H1 (cell line): ENCODE measurements around the gene COLQ. TPM values are rescaled to one million over a fixed set of nuclear protein-coding genes. Genes with fewer than 3 reads are reported as not detected.

Experiments used
- CTCF ChIA-PET: fragments of 300-600 bp; sonication (Branson Sonifier 250); formaldehyde crosslinking; loops from one replicate; lab custom pipeline; 2021; ENCODE audit not compliant: partially characterized antibody; lab: Charles Lee
- POLR2A ChIA-PET: fragments of 300-600 bp; sonication (Branson Sonifier 250); formaldehyde crosslinking; loops from one replicate; lab custom pipeline; 2021; ENCODE audit warnings: inconsistent platforms; ENCODE audit not compliant: partially characterized antibody; lab: Charles Lee
- DNase-seq, 2 experiments: peaks; one replicate each; pipeline versions ENCODE4 v3.0.0 to v3.0.0-alpha.2; 2010 to 2022; ENCODE audit warnings: low spot score in 2 of 2, low read depth in 1 of 2, mixed read lengths in 1 of 2
- FAIRE-seq: peaks from 2 replicates; lab custom pipeline; 2011; peaks lifted over from hg19 to GRCh38; lab: Jason Lieb, UNC
- H2AFZ ChIP-seq: 2 replicates; pipeline ENCODE4 v1.8.1; 2012; ENCODE audit warnings: low read length, inconsistent platforms
- H2AK5ac ChIP-seq: 2 replicates; pipeline ENCODE4 v1.6.1; 2013; ENCODE audit warnings: low read depth, low read length
- H2BK120ac ChIP-seq: replicated peaks from 2 replicates; pipeline ENCODE3; 2013; ENCODE audit warnings: low read depth, low read length, inconsistent platforms
- H2BK12ac ChIP-seq: 2 replicates; pipeline ENCODE4 v1.6.1; 2013; ENCODE audit warnings: low read depth, low read length
- H2BK15ac ChIP-seq: 2 replicates; pipeline ENCODE4 v1.6.1; 2013; ENCODE audit warnings: low read length
- H2BK20ac ChIP-seq: 2 replicates; pipeline ENCODE4 v1.6.1; 2013; ENCODE audit warnings: low read length
- H2BK5ac ChIP-seq: 2 replicates; pipeline ENCODE4 v1.6.1; 2013; ENCODE audit warnings: low read depth, low read length
- H3K14ac ChIP-seq: 2 replicates; pipeline ENCODE4 v1.6.1; 2013; ENCODE audit warnings: inconsistent platforms; ENCODE audit not compliant: insufficient read length
- H3K18ac ChIP-seq: 2 replicates; pipeline ENCODE4 v1.6.1; 2013; ENCODE audit warnings: low read length; ENCODE audit errors: extremely low read depth
- H3K23ac ChIP-seq: 2 replicates; pipeline ENCODE4 v1.6.1; 2013; ENCODE audit warnings: inconsistent platforms; ENCODE audit not compliant: insufficient read length
- H3K23me2 ChIP-seq: 2 replicates; pipeline ENCODE4 v1.6.1; 2013; ENCODE audit warnings: low read depth, low read length
- H3K27ac ChIP-seq: 2 replicates; pipeline ENCODE4 v1.6.1; 2011; ENCODE audit warnings: low read depth, low read length, inconsistent platforms
- H3K27me3 ChIP-seq, 4 experiments: replicated peaks in 1 of 4; 1 replicate in 1 of 4; 2 replicates in 3 of 4; pipeline versions ENCODE4 v1.6.1 to v1.8.1; 2011 to 2013; ENCODE audit warnings: low read length in 3 of 4, mild to moderate bottlenecking in 3 of 4, inconsistent platforms in 2 of 4, mixed read lengths in 2 of 4, moderate library complexity in 1 of 4; ENCODE audit not compliant: control insufficient read depth in 3 of 4, insufficient read depth in 3 of 4; ENCODE audit errors: extremely low read depth in 1 of 4
- H3K36me3 ChIP-seq, 4 experiments: 2 replicates each; pipeline versions ENCODE4 v1.6.1 to v1.8.1; 2011 to 2013; ENCODE audit warnings: mild to moderate bottlenecking in 4 of 4, low read length in 3 of 4, moderate library complexity in 2 of 4, control low read depth in 1 of 4, inconsistent platforms in 1 of 4; ENCODE audit not compliant: insufficient read depth in 4 of 4, control insufficient read depth in 2 of 4
- H3K4ac ChIP-seq: replicated peaks from 2 replicates; pipeline ENCODE3; 2013; ENCODE audit warnings: low read length, low read depth, mixed read lengths, inconsistent platforms; ENCODE audit not compliant: insufficient read length
- H3K4me1 ChIP-seq, 4 experiments: replicated peaks in 1 of 4; 1 replicate in 1 of 4; 2 replicates in 3 of 4; pipeline versions ENCODE4 v1.6.1 to v1.8.1; 2011 to 2013; ENCODE audit warnings: low read length in 3 of 4, inconsistent platforms in 2 of 4, mixed read lengths in 1 of 4; ENCODE audit not compliant: insufficient read depth in 4 of 4, control insufficient read depth in 3 of 4
- H3K4me2 ChIP-seq, 2 experiments: 2 replicates each; pipeline versions ENCODE4 v1.6.1 to v1.8.1; 2011 to 2013; ENCODE audit warnings: low read depth in 2 of 2, low read length in 2 of 2, control low read depth in 1 of 2, inconsistent platforms in 1 of 2, mild to moderate bottlenecking in 1 of 2; ENCODE audit not compliant: insufficient read depth in 1 of 2
- H3K4me3 ChIP-seq, 4 experiments: fragments of 200-600, 300-600 bp in 1 of 4; sonication (generic), shearing (Covaris generic), sonication (Bioruptor Twin) in 1 of 4; 2 replicates each; pipeline versions ENCODE4 v1.5.1 to v1.8.1; 2011 to 2016; ENCODE audit warnings: low read length in 4 of 4, low read depth in 3 of 4, control low read depth in 2 of 4, inconsistent platforms in 2 of 4, mild to moderate bottlenecking in 2 of 4, mixed read lengths in 1 of 4, moderate library complexity in 1 of 4; ENCODE audit not compliant: insufficient read depth in 2 of 4; ENCODE audit errors: extremely low read depth in 1 of 4
- H3K56ac ChIP-seq: replicated peaks from 2 replicates; pipeline ENCODE3; 2013; ENCODE audit warnings: low read depth, mild to moderate bottlenecking, mixed read lengths, low read length, inconsistent platforms; ENCODE audit not compliant: insufficient read length
- H3K79me1 ChIP-seq: 2 replicates; pipeline ENCODE4 v1.6.1; 2013; ENCODE audit warnings: low read depth, low read length, control low read depth
- H3K79me2 ChIP-seq, 2 experiments: 2 replicates each; pipeline versions ENCODE4 v1.6.1 to v1.8.1; 2012 to 2013; ENCODE audit warnings: low read length in 2 of 2, mild to moderate bottlenecking in 2 of 2, inconsistent platforms in 1 of 2; ENCODE audit not compliant: insufficient read depth in 2 of 2, control insufficient read depth in 1 of 2
- H3K9ac ChIP-seq, 4 experiments: replicated peaks in 1 of 4; 1 replicate in 1 of 4; 2 replicates in 3 of 4; pipeline versions ENCODE4 v1.6.1 to v1.8.1; 2011 to 2013; ENCODE audit warnings: low read depth in 3 of 4, low read length in 3 of 4, control low read depth in 2 of 4, mild to moderate bottlenecking in 2 of 4, moderate library complexity in 2 of 4, inconsistent platforms in 1 of 4; ENCODE audit errors: extremely low read depth in 1 of 4
- H3K9me3 ChIP-seq, 2 experiments: 2 replicates each; pipeline versions ENCODE4 v1.6.1 to v1.8.1; 2012 to 2013; ENCODE audit warnings: mild to moderate bottlenecking in 2 of 2, moderate library complexity in 2 of 2, control low read depth in 1 of 2, inconsistent platforms in 1 of 2, low read depth in 1 of 2, low read length in 1 of 2, mixed read lengths in 1 of 2; ENCODE audit not compliant: insufficient read depth in 2 of 2
- H4K20me1 ChIP-seq, 2 experiments: replicated peaks in 1 of 2; 2 replicates each; pipeline versions ENCODE3 to v1.8.1; 2011 to 2013; ENCODE audit warnings: inconsistent platforms in 2 of 2, low read length in 2 of 2, mild to moderate bottlenecking in 1 of 2; ENCODE audit not compliant: insufficient read depth in 2 of 2, control insufficient read depth in 1 of 2
- H4K5ac ChIP-seq: 2 replicates; pipeline ENCODE4 v1.6.1; 2013; ENCODE audit warnings: low read length, low read depth, mixed read lengths, inconsistent platforms; ENCODE audit not compliant: insufficient read length
- H4K8ac ChIP-seq: 2 replicates; pipeline ENCODE4 v1.8.0; 2013; ENCODE audit warnings: mild to moderate bottlenecking, moderate library complexity, low read length, inconsistent platforms; ENCODE audit not compliant: insufficient read depth; ENCODE audit errors: extremely low read depth
- H4K91ac ChIP-seq: replicated peaks from 2 replicates; pipeline ENCODE3; 2013; ENCODE audit warnings: low read length, mixed read lengths, inconsistent platforms; ENCODE audit not compliant: insufficient read length
- ASH2L ChIP-seq: fragments of 200-600, 300-600 bp; sonication (generic); IDR thresholded peaks from one replicate; pipeline ENCODE4 v1.7.1; 2017; ENCODE audit warnings: low read length
- HDAC6 ChIP-seq: IDR thresholded peaks from one replicate; pipeline ENCODE4 v1.7.1; 2012; ENCODE audit warnings: low read depth, mild to moderate bottlenecking, inconsistent platforms, low read length, moderate library complexity
- KDM5A ChIP-seq: fragments of 200-600 bp; IDR thresholded peaks from 2 replicates; pipeline ENCODE4 v1.7.1; 2012; ENCODE audit warnings: mild to moderate bottlenecking, low read length, inconsistent platforms, mixed read lengths
- POLR2A ChIP-seq, 2 experiments: IDR thresholded peaks; 1 replicate in 1 of 2; 2 replicates in 1 of 2; pipeline ENCODE4 v1.6.1; 2011; ENCODE audit warnings: low read depth in 2 of 2, low read length in 2 of 2, mild to moderate bottlenecking in 2 of 2; ENCODE audit errors: control extremely low read depth in 1 of 2
- SAP30 ChIP-seq: fragments of 300-600 bp; sonication (generic); IDR thresholded peaks from 2 replicates; pipeline ENCODE4 v1.7.1; 2012; ENCODE audit warnings: low read length, moderate library complexity, mild to moderate bottlenecking, inconsistent platforms; ENCODE audit not compliant: insufficient read depth, insufficient replicate concordance
- SP2 ChIP-seq: IDR thresholded peaks from 2 replicates; pipeline ENCODE4 v1.6.1; 2012; ENCODE audit warnings: mild to moderate bottlenecking, low read length, inconsistent platforms
- SRF ChIP-seq: IDR thresholded peaks from 2 replicates; pipeline ENCODE4 v1.6.1; 2011; ENCODE audit warnings: mild to moderate bottlenecking, low read depth, low read length, moderate library complexity
- TAF7 ChIP-seq: optimal IDR thresholded peaks from 2 replicates; pipeline ENCODE3; 2011; ENCODE audit warnings: low read depth, mild to moderate bottlenecking, inconsistent platforms, low read length, moderate library complexity, borderline replicate concordance
- TCF12 ChIP-seq: IDR thresholded peaks from 2 replicates; pipeline ENCODE4 v1.6.1; 2011; ENCODE audit warnings: low read depth, mild to moderate bottlenecking, low read length
- WGBS, 2 experiments: shearing (Covaris generic) in 1 of 2; methylation state at CpG; one replicate each; pipeline versions ENCODE4 v1.1.6 to v1.1.7; 2013 to 2015; ENCODE audit warnings: low lambda C conversion rate in 2 of 2, mixed read lengths in 2 of 2, inconsistent platforms in 1 of 2, low coverage in 1 of 2, missing lambda C conversion rate in 1 of 2; ENCODE audit not compliant: insufficient replicate concordance in 2 of 2, insufficient coverage in 1 of 2, insufficient read length in 1 of 2; ENCODE audit errors: extremely low coverage in 1 of 2, missing lambda C conversion rate in 1 of 2; 5-methylcytosine and 5-hydroxymethylcytosine counted together
- polyA plus RNA-seq, 7 experiments: library from polyadenylated mRNA; depleted of rRNA in 3 of 7; stranded (reverse) in 5 of 7; unstranded in 2 of 7; fragments of >200 nt in 5 of 7; fragments of 200-250 nt in 2 of 7; gene quantifications; 1 replicate in 5 of 7; 2 replicates in 1 of 7; 4 replicates in 1 of 7; pipeline versions ENCODE4 v1.2.1 to v1.2.3, GENCODE V29; 2011 to 2013; ENCODE audit warnings: missing spikeins in 2 of 7, mixed read lengths in 2 of 7
- total RNA-seq: library from RNA; stranded (reverse); fragmentation: NEBNext Ultra II Directional; extraction: Animal tissue kit (Norgen Biotek cat#: 25700); gene quantifications from 2 replicates; pipeline ENCODE4 v1.2.1, GENCODE V29; 2021
- TF ChIP-seq, protein P1 (sequence below): IDR thresholded peaks from 2 replicates; pipeline ENCODE4 v1.6.1; 2012; ENCODE audit warnings: low read length, inconsistent platforms

The COLQ gene
- total and polyA plus RNA-seq, 2 of the 8 experiments (the other 6 are each of a cell fraction or from before 2014, with no cell fraction given): 1.5 to 1.9 TPM

GRCh38 chr3:15403965-15404364 is 117.5 kb downstream of the COLQ start:
- Histone ChIP-seq H4K91ac (no peak overlapping the region), H3K9me3 (no peaks in the 10 kb centered on the region), H3K79me2 (no peaks in the 10 kb centered on the region), H3K23ac (no peak overlapping the region), H2BK12ac (no peak overlapping the region), H3K27ac (no peak overlapping the region), H4K8ac (no peak overlapping the region), H3K4me2 (no peak overlapping the region), H2AFZ (no peak overlapping the region), H2BK20ac (no peak overlapping the region), H4K5ac (no peak overlapping the region), H2AK5ac (no peak overlapping the region), H3K4me3 (no peak overlapping the region), H3K27me3 (no peaks in the 10 kb centered on the region), H4K20me1 (no peaks in the 10 kb centered on the region), H3K14ac (no peak overlapping the region), H3K36me3 (no peaks in the 10 kb centered on the region), H2BK5ac (no peak overlapping the region), H2BK15ac (no peak overlapping the region), H3K18ac (no peak overlapping the region), H3K4me1 (no peaks in the 10 kb centered on the region), H2BK120ac (no peak overlapping the region), H3K79me1 (no peaks in the 10 kb centered on the region), H3K23me2 (no peaks in the 10 kb centered on the region), H3K56ac (no peak overlapping the region), H3K9ac (no peak overlapping the region), H3K4ac (no peak overlapping the region)
- WGBS, 2 experiments: 91% methylated on average over 3 of the region's 3 CpGs; no CpG with 5 or more reads in 1 of the 2 experiments
- DNase-seq (no peak), FAIRE-seq (no peak)
- ChIA-PET CTCF (interaction anchor here (0.8 to 8.1 kb wide), 10 partner anchors 12 to 247 kb away, joined by 3 to 227 read pairs (median 8); no protein-coding TSS in a partner anchor), POLR2A (no interaction called here)
- TF ChIP-seq, protein P1, sequence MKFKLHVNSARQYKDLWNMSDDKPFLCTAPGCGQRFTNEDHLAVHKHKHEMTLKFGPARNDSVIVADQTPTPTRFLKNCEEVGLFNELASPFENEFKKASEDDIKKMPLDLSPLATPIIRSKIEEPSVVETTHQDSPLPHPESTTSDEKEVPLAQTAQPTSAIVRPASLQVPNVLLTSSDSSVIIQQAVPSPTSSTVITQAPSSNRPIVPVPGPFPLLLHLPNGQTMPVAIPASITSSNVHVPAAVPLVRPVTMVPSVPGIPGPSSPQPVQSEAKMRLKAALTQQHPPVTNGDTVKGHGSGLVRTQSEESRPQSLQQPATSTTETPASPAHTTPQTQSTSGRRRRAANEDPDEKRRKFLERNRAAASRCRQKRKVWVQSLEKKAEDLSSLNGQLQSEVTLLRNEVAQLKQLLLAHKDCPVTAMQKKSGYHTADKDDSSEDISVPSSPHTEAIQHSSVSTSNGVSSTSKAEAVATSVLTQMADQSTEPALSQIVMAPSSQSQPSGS: no peak
- no peak for TF ChIP-seq TCF12
- TF ChIP-seq HDAC6: no peak
- no peak for TF ChIP-seq SP2
- no peak for TF ChIP-seq KDM5A
- TF ChIP-seq SAP30: no peak
- TF ChIP-seq SRF: no peak
- no peak for TF ChIP-seq TAF7
- no peak for TF ChIP-seq ASH2L
- no peak for TF ChIP-seq POLR2A (IDR thresholded peaks at IDR 0.05; ENCODE audit: control extremely low read depth in 1 of 2, low read depth in 2 of 2, low read length in 2 of 2)
